GM10266 (cell line): ENCODE measurements around the gene NUP210L.
A peak's percentile ranks its signal among the peaks of the same experiment; 100 is the strongest.
"Not testable (repeated sequence)": the region's sequence is repeated elsewhere in the genome, so short reads cannot be mapped to it uniquely, and the experiment has no call there.

Source experiments
- DNase-seq: peaks from one replicate; pipeline ENCODE4 v3.0.0; 2012; ENCODE audit errors: extremely low spot score
- TF ChIP-seq, protein P1 (sequence below): IDR thresholded peaks from 2 replicates; pipeline ENCODE4 v1.5.1; 2012; ENCODE audit warnings: mild to moderate bottlenecking, low read depth; ENCODE audit not compliant: control insufficient read depth, insufficient read depth; ENCODE audit errors: missing control alignments

Gene NUP210L

DNA sequence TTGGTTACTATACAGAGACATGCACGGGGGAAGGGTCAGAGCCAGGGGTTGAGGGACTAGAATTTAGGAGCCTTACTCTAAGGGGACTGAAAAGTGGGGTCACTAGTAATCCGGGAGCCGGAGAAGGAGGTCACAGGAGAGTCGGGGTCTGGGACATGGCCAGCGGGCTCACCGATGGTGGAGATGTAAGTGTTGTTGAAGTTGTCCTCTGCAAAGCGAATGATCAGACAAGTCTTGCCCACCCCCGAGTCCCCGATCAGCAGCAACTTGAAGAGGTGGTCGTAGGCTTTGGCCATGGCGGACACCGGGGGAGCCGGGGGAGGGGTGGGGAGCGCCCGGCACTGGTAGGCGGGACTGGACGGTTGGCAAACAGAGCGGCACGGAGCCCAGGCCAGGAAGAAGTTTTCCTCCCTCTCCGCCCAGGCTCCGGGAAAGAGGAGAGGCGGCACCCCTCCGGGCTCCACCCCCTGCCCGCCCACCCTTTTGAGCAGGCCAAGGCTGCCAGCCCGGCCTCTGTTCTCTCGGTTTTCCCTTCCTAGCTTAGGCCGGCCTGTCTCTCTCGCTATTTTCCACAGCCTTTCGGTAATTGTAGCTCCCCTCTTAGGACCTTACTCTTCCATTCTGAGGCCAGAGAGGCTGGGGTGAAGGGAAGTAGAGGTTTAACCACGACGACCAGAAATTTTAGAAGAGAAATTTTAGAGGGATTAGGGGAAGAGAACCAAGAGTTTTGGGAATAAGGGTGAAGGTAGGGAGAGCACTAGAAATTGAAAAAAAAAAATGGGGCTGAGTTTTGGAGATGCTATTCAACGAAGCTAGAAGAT is 168.7 kb downstream of the NUP210L start, which contains the start of gene RAB13:
Gene RAB13 (minus strand): TSS at position 399 of the 821 bp plus-strand sequence. CDS start 103 bp downstream, at position 296.
- TF ChIP-seq, protein P1, sequence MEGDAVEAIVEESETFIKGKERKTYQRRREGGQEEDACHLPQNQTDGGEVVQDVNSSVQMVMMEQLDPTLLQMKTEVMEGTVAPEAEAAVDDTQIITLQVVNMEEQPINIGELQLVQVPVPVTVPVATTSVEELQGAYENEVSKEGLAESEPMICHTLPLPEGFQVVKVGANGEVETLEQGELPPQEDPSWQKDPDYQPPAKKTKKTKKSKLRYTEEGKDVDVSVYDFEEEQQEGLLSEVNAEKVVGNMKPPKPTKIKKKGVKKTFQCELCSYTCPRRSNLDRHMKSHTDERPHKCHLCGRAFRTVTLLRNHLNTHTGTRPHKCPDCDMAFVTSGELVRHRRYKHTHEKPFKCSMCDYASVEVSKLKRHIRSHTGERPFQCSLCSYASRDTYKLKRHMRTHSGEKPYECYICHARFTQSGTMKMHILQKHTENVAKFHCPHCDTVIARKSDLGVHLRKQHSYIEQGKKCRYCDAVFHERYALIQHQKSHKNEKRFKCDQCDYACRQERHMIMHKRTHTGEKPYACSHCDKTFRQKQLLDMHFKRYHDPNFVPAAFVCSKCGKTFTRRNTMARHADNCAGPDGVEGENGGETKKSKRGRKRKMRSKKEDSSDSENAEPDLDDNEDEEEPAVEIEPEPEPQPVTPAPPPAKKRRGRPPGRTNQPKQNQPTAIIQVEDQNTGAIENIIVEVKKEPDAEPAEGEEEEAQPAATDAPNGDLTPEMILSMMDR, result no peak
- DNase-seq, result no peak

DNA sequence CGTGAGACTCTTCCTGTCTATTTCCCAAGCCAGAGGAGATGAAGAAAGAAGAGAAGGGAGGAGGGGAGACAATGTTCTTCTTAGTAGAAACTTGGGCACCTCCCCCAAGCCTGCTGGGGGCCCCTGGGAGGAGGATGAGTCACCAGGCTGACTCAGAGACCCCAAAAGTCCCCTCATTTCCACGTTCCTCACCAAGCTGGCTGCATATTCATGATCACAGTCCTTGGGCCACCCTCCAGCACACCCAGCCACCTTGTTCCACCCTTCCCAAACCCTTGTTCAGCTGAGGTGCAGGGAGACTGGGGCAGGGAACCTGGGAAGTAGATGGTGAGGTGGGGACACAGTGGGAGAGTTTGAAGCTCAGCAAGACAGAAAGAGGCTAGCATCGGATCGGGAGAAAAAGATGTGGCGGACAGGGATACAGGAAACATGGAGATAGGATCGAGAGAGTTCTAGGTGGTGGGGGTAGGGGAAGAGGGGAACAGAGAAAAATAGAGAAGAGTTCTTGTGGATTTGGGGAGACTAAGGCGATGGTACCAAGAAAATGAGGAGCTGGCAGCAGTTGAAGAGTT is 169.4 kb downstream of the NUP210L start:
- TF ChIP-seq, protein P1, result no peak
- DNase-seq, result no peak

DNA sequence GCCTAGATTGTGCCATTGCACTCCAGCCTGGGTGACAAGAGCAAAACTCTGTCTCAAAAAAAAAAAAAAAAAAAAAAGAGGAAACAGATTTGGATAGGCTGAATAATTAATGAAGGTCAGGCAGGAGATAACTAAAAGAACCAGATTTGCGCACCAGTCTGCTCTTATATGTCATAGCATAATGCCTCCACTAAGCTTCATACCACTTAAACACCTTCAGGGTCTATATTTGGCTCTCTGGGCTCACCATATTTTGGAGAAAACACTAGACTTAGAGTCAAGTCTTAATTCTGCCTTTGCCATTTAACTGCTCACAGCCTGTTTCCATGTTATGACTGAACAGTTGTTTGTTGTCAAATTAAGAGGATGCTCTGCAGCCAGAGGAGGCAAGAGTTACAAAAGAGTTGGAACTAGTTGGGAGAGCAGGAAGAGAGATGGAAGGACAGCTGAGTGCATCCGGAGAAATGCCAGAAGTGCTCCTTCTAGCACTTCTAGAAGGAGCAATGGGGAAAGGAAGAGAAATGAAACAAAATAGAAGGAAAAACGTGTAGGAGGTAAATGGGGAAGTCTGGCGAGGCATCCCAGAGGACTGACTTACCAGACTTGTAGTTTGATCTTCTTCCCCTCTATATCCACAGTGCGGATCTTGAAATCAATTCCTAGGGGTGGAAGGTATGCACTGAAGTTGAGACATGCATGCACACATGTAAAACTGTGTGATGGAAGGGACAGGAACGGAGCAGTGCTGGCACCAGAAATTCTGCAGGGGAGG is 170.6 kb downstream of the NUP210L start:
- TF ChIP-seq, protein P1, result no peak
- no peak for DNase-seq

DNA sequence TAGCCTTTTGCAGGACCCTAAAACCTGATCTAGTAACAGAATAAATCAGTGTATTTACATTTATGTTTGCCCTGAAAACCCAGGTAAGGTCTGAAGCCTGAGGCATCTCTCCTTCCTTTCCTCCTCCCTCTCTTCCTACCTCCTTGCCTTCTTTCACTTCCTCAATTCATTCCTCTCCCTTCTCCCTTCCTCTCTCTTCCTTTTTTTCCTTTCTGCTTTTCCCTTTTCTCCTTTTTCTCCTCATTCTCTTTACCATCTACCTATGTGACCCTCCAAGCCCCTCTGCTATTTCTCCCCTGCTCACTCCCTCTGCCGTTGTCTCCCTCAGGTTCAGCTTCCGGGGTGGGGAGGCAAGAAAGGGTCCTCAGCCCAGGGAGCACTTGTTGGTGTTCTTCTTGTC is 173.1 kb downstream of the NUP210L start:
- DNase-seq, result not testable (repeated sequence)

DNA sequence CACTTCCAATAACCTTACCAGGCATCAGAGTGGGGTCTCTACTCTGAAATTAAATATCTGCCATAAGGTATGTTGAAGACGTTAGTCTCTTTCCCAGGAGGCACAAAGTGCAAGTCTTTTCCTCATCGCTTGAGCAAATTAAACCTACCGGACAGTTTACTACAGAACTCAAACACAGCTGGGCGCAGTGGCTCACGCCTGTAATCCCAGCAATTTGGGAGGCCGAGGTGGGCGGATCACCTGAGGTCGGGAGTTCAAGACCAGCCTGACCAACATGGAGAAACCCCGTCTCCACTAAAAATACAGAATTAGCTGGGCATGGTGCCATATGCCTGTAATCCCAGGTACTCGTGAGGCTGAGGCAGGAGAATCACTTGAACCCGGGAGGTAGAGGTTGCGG is 175.8 kb downstream of the NUP210L start:
- not testable (repeated sequence) for DNase-seq

DNA sequence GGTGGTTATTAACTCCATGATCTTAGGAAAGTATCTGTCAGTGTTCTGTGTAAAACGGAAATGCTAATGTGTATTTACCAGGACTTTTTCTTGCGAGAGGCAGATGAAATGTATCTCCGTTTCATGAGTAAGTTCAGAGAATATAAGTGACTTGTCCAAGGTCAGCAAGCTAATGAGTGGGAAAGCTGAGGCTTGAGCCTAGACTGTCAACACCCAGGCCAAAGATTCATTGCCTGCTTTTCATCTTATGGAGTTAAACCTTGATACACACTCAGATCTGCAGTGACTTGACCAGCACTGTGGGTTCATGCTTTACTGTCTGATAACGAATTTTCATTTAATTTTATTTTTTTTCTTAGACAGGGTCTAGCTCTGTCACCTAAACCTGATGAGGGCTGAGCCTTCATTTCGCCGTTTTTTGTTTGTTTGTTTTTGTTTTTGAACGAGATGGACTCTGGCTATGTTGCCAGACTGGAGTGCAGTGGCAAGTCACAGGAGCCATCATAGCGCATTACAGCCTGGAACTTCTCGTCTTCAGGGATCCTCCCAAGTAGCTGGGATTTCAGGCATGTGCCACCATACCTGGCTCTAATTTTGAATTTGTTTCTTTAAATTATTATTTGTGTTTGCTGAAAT is 176.5 kb downstream of the NUP210L start:
- TF ChIP-seq, protein P1, result no peak
- no peak for DNase-seq

DNA sequence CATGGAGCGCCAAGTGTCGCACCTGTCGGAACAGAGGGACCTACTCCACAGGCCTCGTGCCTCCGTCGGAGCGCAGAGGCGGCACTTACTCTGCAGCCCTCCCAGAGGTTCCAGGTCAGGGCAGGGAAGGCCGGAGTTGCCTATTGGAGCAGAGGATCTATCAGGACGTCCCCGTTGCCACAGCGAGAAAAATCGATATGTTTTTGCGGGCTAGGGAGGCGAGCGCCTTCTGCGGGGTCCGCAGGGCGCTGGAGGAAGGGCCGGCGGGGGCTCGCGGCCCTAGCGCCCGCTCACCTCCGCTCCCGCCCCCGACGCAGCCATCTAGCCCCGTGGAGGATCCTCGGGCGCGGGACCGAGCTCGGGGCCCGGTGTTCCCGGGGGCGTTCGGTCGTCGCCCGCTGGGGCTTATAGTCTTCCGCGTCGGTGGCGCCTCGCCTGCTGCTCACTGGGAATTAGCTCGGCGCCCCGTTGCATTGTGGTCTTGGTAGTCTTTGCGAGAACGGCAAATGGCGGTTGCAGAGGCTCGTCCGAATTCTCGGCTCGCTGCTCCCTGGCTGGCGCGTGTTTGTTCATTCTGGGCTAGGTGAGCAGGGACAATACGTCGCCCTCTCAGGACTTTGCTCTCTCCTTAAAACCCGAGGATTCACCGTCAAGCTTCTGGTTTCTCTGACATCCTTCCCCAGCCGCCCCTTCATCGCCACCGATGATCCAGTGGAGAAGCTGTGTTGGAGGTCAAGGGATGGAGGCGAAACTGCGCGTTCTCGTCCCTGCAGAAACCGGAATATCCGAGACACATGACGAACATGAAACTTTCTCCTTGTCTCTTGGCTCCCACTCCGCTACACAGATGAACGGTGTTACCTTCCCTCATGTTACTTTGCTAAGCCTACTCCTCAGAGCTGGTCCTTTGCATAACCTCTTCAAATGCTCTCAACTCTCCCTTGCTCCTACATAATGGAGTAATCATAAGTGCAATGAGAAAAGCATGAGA is 177.3 kb downstream of the NUP210L start, which contains the start of gene JTB:
Gene JTB (minus strand): TSS at position 425 of the 991 bp plus-strand sequence. CDS start 422 bp downstream, at position 3.
- DNase-seq, result peak; percentile 90
- TF ChIP-seq, protein P1, result no peak
